ENCODE data around the gene CCNL2.

CCNL2 gene

GRCh38 chr1:1347663-1348419, 51.3 kb downstream of the CCNL2 start:
- no peaks in the 10 kb centered on the region for H3K9me3 ChIP-seq (ENCODE audit: insufficient read depth, low read length, severe bottlenecking)
- H3K27ac ChIP-seq (ENCODE audit: low read length), result peak overlapping the region; percentile 52; the same call in 1 of the 2 replicates
- no peak for ATAC-seq (ENCODE audit: insufficient read depth, low read depth)
- peaks cover 53% of the 10 kb centered on the region for H3K79me2 ChIP-seq (ENCODE audit: insufficient read depth, low read length)
- TF ChIP-seq EZH2 (IDR thresholded peaks at IDR 0.05; ENCODE audit: borderline replicate concordance, low read depth, low read length, severe bottlenecking) (no peak), CTCF (IDR thresholded peaks at IDR 0.05; ENCODE audit: borderline replicate concordance, extremely low read depth, low read length, poor library complexity, severe bottlenecking) (no peak)
- H3K4me1 ChIP-seq (ENCODE audit: insufficient read depth, low read length), result peaks cover 33% of the 10 kb centered on the region
- H3K36me3 ChIP-seq (ENCODE audit: insufficient read depth, low read length), result no peaks in the 10 kb centered on the region; the same call in none of the 2 replicates
- peak overlapping the region; percentile 82 for H3K9ac ChIP-seq (ENCODE audit: low read depth, low read length)
- no peaks in the 10 kb centered on the region for H3K27me3 ChIP-seq (ENCODE audit: insufficient read depth, low read length, poor library complexity)
- H3K4me3 ChIP-seq (ENCODE audit: low read depth in 1 of 2, low read length in 2 of 2), result peak overlapping the region; percentile 75 to 96; a peak in 3 of 4 replicates
- no peak for DNase-seq
- peaks cover 71% of the 10 kb centered on the region for H4K20me1 ChIP-seq (ENCODE audit: insufficient read depth, low read length)
- no peak overlapping the region for H2AFZ ChIP-seq (ENCODE audit: low read depth, low read length)
- peak overlapping the region; percentile 84 for H3K4me2 ChIP-seq (ENCODE audit: insufficient read depth, low read length)

- no peak overlapping the region for H2AFZ ChIP-seq (ENCODE audit: low read depth, low read length)
- peak overlapping the region; percentile 82 for H3K9ac ChIP-seq (ENCODE audit: low read depth, low read length)
- H3K4me1 ChIP-seq (ENCODE audit: insufficient read depth, low read length), result peaks cover 33% of the 10 kb centered on the region
- no peak overlapping the region for H3K27ac ChIP-seq (ENCODE audit: low read length)
- no peak for TF ChIP-seq EZH2 (IDR thresholded peaks at IDR 0.05; ENCODE audit: borderline replicate concordance, low read depth, low read length, severe bottlenecking)
- TF ChIP-seq CTCF (IDR thresholded peaks at IDR 0.05; ENCODE audit: borderline replicate concordance, extremely low read depth, low read length, poor library complexity, severe bottlenecking), result no peak
- ATAC-seq (ENCODE audit: insufficient read depth, low read depth), result no peak
- H3K4me2 ChIP-seq (ENCODE audit: insufficient read depth, low read length), result peak overlapping the region; percentile 84
- no peak for DNase-seq
- H3K79me2 ChIP-seq (ENCODE audit: insufficient read depth, low read length), result peaks cover 53% of the 10 kb centered on the region
- H3K36me3 ChIP-seq (ENCODE audit: insufficient read depth, low read length), result peaks cover 1% of the 10 kb centered on the region
- H3K4me3 ChIP-seq (ENCODE audit: low read depth in 1 of 2, low read length in 2 of 2), result peak overlapping the region in 1 of 2 experiments; percentile 96; a peak in 2 of 4 replicates
- H4K20me1 ChIP-seq (ENCODE audit: insufficient read depth, low read length), result peaks cover 71% of the 10 kb centered on the region
- no peaks in the 10 kb centered on the region for H3K27me3 ChIP-seq (ENCODE audit: insufficient read depth, low read length, poor library complexity)
- H3K9me3 ChIP-seq (ENCODE audit: insufficient read depth, low read length, severe bottlenecking), result no peaks in the 10 kb centered on the region
Observed at GRCh38 chr1:1347026-1347595, 52.0 kb downstream of the CCNL2 start.

GRCh38 chr1:1346501-1346890, 52.6 kb downstream of the CCNL2 start:
- peaks cover 53% of the 10 kb centered on the region for H3K79me2 ChIP-seq (ENCODE audit: insufficient read depth, low read length)
- H3K9ac ChIP-seq (ENCODE audit: low read depth, low read length), result peak overlapping the region; percentile 82; the same call in 1 of the 2 replicates
- H3K4me3 ChIP-seq (ENCODE audit: low read depth in 1 of 2, low read length in 2 of 2), result no peak overlapping the region

More at GRCh38 chr1:1346501-1346890, 52.6 kb downstream of the CCNL2 start:
- H3K9me3 ChIP-seq (ENCODE audit: insufficient read depth, low read length, severe bottlenecking), result no peaks in the 10 kb centered on the region
- H4K20me1 ChIP-seq (ENCODE audit: insufficient read depth, low read length), result peaks cover 71% of the 10 kb centered on the region
- H2AFZ ChIP-seq (ENCODE audit: low read depth, low read length), result no peak overlapping the region
- H3K36me3 ChIP-seq (ENCODE audit: insufficient read depth, low read length), result peaks cover 7% of the 10 kb centered on the region
- H3K4me1 ChIP-seq (ENCODE audit: insufficient read depth, low read length), result peaks cover 31% of the 10 kb centered on the region
- TF ChIP-seq CTCF (IDR thresholded peaks at IDR 0.05; ENCODE audit: borderline replicate concordance, extremely low read depth, low read length, poor library complexity, severe bottlenecking) (no peak), EZH2 (IDR thresholded peaks at IDR 0.05; ENCODE audit: borderline replicate concordance, low read depth, low read length, severe bottlenecking) (no peak)
- DNase-seq, result no peak
- H3K27me3 ChIP-seq (ENCODE audit: insufficient read depth, low read length, poor library complexity), result no peaks in the 10 kb centered on the region
- H3K4me2 ChIP-seq (ENCODE audit: insufficient read depth, low read length), result peak overlapping the region; percentile 84
- ATAC-seq (ENCODE audit: insufficient read depth, low read depth), result no peak
- H3K27ac ChIP-seq (ENCODE audit: low read length), result no peak overlapping the region

Measured in DND-41 (cell line).